SK-N-SH treated with all-trans-retinoic acid at 6 μM for 48 hours (cell line): ENCODE measurements around the gene TRNP1.

Source experiments
- CSRNP3 ChIP-seq: fragments of 250-450 bp; sonication (Bioruptor Pico); IDR thresholded peaks from 2 replicates; pipeline ENCODE4 v1.5.1; 2021; ENCODE audit warnings: mild to moderate bottlenecking, moderate library complexity
- GLIS3 ChIP-seq: fragments of 250-450 bp; sonication (Bioruptor Pico); IDR thresholded peaks from 2 replicates; pipeline ENCODE4 v1.5.0; 2020; ENCODE audit warnings: mild to moderate bottlenecking, moderate library complexity
- RARB ChIP-seq: fragments of 250-450 bp; sonication (Bioruptor Pico); IDR thresholded peaks from 2 replicates; pipeline ENCODE4 v1.8.0; 2021; ENCODE audit warnings: mild to moderate bottlenecking, moderate library complexity
- TOX ChIP-seq: fragments of 250-450 bp; sonication (Bioruptor Pico); IDR thresholded peaks from 2 replicates; pipeline ENCODE4 v1.8.0; 2021; ENCODE audit warnings: mild to moderate bottlenecking, moderate library complexity, borderline replicate concordance

DNA sequence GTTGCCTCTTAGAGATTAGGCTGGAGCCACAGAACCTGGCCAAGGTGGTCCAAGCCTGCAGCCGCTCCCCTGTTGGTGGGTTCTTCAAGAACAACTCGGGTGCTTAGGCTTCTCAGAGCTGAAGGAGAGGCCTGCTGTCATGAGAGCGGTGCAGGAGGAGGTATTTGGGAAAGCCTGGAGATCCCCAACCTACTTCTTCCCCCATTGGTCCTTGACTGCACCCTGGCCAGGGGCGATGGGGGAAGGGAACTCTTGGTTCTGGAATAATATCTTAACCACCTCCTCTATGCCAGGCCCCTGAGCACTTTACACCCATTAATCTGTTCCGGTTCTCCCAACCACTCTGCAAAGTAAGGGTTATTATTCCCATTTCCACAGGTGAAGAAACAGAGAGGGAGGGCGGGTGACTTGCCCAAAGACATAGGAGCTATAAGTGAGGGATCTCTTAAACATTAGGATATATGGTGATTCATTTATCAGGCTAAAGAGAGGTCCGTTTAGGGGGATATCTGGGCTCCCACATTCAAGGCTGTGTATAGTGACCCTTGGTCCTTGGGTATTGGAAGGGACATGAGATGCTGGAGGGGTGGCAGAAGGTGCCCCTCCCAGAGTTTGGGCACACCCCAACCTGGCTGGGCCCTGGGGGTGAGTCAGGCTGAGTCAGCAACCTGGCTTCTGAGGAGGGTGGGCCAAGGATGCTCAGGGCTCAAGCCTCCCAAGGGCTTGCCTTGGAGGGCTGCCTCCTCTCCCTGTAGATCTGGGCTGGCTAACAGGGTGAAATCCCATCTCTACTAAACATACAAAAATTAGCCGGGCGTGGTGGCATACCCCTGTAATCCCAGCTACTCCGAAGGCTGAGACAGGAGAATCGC is 5.2 kb downstream of the TRNP1 start:
- TF ChIP-seq CSRNP3 (CRISPR knock-in tag) (no peak), RARB (CRISPR knock-in tag) (no peak), GLIS3 (CRISPR knock-in tag) (no peak), TOX (CRISPR knock-in tag) (no peak)
